GM19395 (cell line): ENCODE measurements around the gene GRIN2A.

Experiments
- ATAC-seq: cut with Tn5 transposase; IDR thresholded peaks from one replicate; pipeline ENCODE4 v1.9.1; 2021; ENCODE audit warnings: mild to moderate bottlenecking, moderate library complexity; ENCODE audit not compliant: unreplicated experiment

GRIN2A gene

GRCh38 chr16:10039220-10040096 lies 142.8 kb downstream of the GRIN2A start:
- no peak for ATAC-seq

- ATAC-seq = no peak
Measured at GRCh38 chr16:10037751-10038150, 144.5 kb downstream of the GRIN2A start.

GRCh38 chr16:10036956-10037355 lies 145.3 kb downstream of the GRIN2A start:
- no peak for ATAC-seq

- ATAC-seq = no peak
Measured at GRCh38 chr16:10033556-10033955, 148.7 kb downstream of the GRIN2A start.

GRCh38 chr16:10031955-10032354 lies 150.3 kb downstream of the GRIN2A start:
- ATAC-seq = no peak

GRCh38 chr16:10031473-10031872 lies 150.8 kb downstream of the GRIN2A start:
- ATAC-seq = no peak

- no peak for ATAC-seq
Measured at GRCh38 chr16:10028644-10029043, 153.6 kb downstream of the GRIN2A start.

GRCh38 chr16:10027553-10027952 lies 154.7 kb downstream of the GRIN2A start:
- ATAC-seq = no peak

- ATAC-seq = no peak
Measured at GRCh38 chr16:10026593-10026992, 155.6 kb downstream of the GRIN2A start.

- no peak for ATAC-seq
Measured at GRCh38 chr16:10022098-10022497, 160.1 kb downstream of the GRIN2A start.

- no peak for ATAC-seq
Measured at GRCh38 chr16:10020866-10021265, 161.4 kb downstream of the GRIN2A start.

- ATAC-seq = no peak
Measured at GRCh38 chr16:10016752-10017151, 165.5 kb downstream of the GRIN2A start.

- ATAC-seq = no peak
Measured at GRCh38 chr16:10015397-10015796, 166.8 kb downstream of the GRIN2A start.

- no peak for ATAC-seq
Measured at GRCh38 chr16:10013774-10014173, 168.5 kb downstream of the GRIN2A start.

GRCh38 chr16:10013364-10013763 lies 168.9 kb downstream of the GRIN2A start:
- ATAC-seq = no peak

- ATAC-seq = no peak
Measured at GRCh38 chr16:10009684-10010083, 172.5 kb downstream of the GRIN2A start.

- ATAC-seq = no peak
Measured at GRCh38 chr16:10003486-10003885, 178.7 kb downstream of the GRIN2A start.

GRCh38 chr16:10001258-10001775 lies 180.9 kb downstream of the GRIN2A start:
- ATAC-seq = no peak

GRCh38 chr16:9996221-9996620 lies 186.0 kb downstream of the GRIN2A start:
- no peak for ATAC-seq

- ATAC-seq = no peak
Measured at GRCh38 chr16:9992441-9992840, 189.8 kb downstream of the GRIN2A start.

GRCh38 chr16:9980981-9981380 lies 201.2 kb downstream of the GRIN2A start:
- no peak for ATAC-seq

GRCh38 chr16:9978160-9978725 lies 204.0 kb downstream of the GRIN2A start:
- ATAC-seq = no peak
